Parathyroid adenoma (tissue), 2 donors: ENCODE data around the gene MESP2.

Experiments
- H2AFZ ChIP-seq: fragments of 300-600 bp; sonication (generic); one replicate; pipeline ENCODE4 v1.7.0; 2017; ENCODE audit warnings: antibody characterized with exemption, mild to moderate bottlenecking
- H3K27ac ChIP-seq: fragments of 300-600 bp; sonication (generic); one replicate; pipeline ENCODE4 v1.7.0; 2017
- H3K27me3 ChIP-seq: fragments of 300-600 bp; sonication (generic); one replicate; pipeline ENCODE4 v1.7.0; 2017; ENCODE audit warnings: low read length; ENCODE audit not compliant: control insufficient read depth, insufficient read depth
- H3K36me3 ChIP-seq: fragments of 300-600 bp; sonication (generic); one replicate; pipeline ENCODE4 v1.7.0; 2017; ENCODE audit warnings: low read length; ENCODE audit not compliant: control insufficient read depth, insufficient read depth
- H3K4me1 ChIP-seq: fragments of 300-600 bp; sonication (generic); one replicate; pipeline ENCODE4 v1.7.0; 2017; ENCODE audit warnings: control low read depth
- H3K4me2 ChIP-seq: fragments of 300-600 bp; sonication (generic); one replicate; pipeline ENCODE4 v1.7.0; 2017; ENCODE audit warnings: low read length
- H3K4me3 ChIP-seq: fragments of 300-600 bp; sonication (generic); one replicate; pipeline ENCODE4 v1.7.0; 2017; ENCODE audit warnings: low read depth, low read length
- H3K79me2 ChIP-seq: fragments of 300-600 bp; sonication (generic); one replicate; pipeline ENCODE4 v1.7.0; 2017; ENCODE audit warnings: control low read depth
- H3K9ac ChIP-seq: fragments of 300-600 bp; sonication (generic); one replicate; pipeline ENCODE4 v1.7.0; 2017; ENCODE audit warnings: mild to moderate bottlenecking
- H3K9me3 ChIP-seq: fragments of 300-600 bp; sonication (generic); one replicate; pipeline ENCODE4 v1.7.0; 2017; ENCODE audit warnings: low read length; ENCODE audit not compliant: control insufficient read depth
- TF ChIP-seq, protein P1 (sequence below): fragments of 300-600 bp; sonication (generic); IDR thresholded peaks from one replicate; pipeline ENCODE4 v1.7.0; 2017; ENCODE audit warnings: antibody characterized with exemption, mild to moderate bottlenecking
- donor health status: primary hyperparathyroidism.

The MESP2 gene

DNA sequence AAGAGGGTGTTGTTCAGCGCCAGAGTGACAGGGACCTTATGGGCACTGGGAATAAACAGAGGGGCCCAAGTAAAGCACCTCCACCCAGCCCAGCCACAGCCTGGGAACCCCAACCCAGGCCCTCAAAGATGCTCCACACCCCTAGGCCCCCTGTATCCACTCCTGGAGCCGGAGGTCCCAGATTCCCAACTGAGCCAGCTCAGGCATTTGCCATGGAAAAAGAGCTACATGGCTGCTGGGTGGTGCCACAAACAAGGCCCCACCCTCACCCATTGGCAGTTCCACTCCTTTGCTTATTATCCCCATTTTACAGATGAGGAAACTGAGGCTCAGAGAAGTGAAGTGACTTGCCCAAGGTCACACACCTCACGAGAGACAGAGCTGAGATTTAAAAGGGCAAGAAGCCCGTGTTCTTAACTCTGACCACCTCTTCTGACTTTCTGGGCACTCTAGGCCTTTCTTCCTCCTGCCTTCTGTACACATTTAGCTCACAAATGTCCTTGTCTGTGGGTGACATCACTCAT lies 21.6 kb downstream of the MESP2 start:
- Histone ChIP-seq H3K36me3 (no peaks in the 10 kb centered on the region), H3K9ac (no peak overlapping the region), H3K79me2 (no peaks in the 10 kb centered on the region), H3K4me1 (no peaks in the 10 kb centered on the region), H3K4me2 (no peak overlapping the region), H3K27ac (no peak overlapping the region), H3K27me3 (no peaks in the 10 kb centered on the region), H2AFZ (no peak overlapping the region), H3K4me3 (no peak overlapping the region), H3K9me3 (no peaks in the 10 kb centered on the region)
- TF ChIP-seq, protein P1, sequence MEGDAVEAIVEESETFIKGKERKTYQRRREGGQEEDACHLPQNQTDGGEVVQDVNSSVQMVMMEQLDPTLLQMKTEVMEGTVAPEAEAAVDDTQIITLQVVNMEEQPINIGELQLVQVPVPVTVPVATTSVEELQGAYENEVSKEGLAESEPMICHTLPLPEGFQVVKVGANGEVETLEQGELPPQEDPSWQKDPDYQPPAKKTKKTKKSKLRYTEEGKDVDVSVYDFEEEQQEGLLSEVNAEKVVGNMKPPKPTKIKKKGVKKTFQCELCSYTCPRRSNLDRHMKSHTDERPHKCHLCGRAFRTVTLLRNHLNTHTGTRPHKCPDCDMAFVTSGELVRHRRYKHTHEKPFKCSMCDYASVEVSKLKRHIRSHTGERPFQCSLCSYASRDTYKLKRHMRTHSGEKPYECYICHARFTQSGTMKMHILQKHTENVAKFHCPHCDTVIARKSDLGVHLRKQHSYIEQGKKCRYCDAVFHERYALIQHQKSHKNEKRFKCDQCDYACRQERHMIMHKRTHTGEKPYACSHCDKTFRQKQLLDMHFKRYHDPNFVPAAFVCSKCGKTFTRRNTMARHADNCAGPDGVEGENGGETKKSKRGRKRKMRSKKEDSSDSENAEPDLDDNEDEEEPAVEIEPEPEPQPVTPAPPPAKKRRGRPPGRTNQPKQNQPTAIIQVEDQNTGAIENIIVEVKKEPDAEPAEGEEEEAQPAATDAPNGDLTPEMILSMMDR, result no peak

DNA sequence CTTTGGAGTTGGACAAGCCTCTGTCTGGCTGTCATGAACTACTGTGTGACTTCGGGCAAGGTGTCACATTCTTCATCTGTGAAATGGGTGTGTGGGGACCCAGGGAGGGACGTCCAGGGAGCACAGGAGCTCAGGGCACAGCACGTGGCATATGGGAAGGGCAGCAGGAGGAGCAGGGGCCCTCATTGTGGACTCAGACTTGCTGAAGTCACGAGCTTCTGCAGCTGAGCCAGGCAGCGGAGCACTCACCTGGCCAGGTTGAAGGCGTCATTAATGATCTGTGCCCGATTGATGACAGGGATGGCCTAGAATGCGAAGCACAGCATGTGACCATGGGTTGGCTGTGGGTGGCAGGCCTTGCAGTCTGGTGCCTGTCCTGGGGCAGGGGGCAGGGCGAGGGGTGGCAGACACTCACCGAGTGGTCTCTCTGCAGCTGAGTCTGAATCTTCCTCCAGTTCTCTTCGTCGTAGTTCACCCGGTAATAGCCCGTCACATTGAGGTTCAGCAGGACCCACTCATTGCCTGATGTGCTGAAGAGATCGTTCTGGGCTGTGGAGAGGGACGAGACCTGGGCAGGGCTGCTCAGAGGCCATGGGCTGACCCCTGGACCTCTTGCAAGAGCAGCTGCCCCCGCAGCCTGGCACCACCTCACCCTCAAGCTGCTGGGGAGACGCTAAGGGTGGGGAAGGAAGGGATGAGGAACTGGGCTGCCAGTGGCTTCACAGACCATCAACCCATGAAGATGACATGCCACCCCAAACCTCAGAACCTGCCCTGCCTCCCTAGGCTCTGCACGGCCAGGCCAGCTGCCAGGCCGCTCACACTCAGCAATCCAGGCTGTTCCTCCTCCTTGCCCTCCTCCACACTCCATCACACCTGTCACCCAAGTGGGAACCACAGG lies 23.1 kb downstream of the MESP2 start:
- no peaks in the 10 kb centered on the region for H3K27me3 ChIP-seq
- H3K4me1 ChIP-seq, result no peaks in the 10 kb centered on the region
- H3K79me2 ChIP-seq, result no peaks in the 10 kb centered on the region
- no peak overlapping the region for H3K9ac ChIP-seq
- H3K9me3 ChIP-seq, result no peaks in the 10 kb centered on the region
- no peak overlapping the region for H2AFZ ChIP-seq
- no peak overlapping the region for H3K4me2 ChIP-seq
- TF ChIP-seq, protein P1, result no peak
- H3K36me3 ChIP-seq, result no peaks in the 10 kb centered on the region
- no peak overlapping the region for H3K4me3 ChIP-seq
- no peak overlapping the region for H3K27ac ChIP-seq

DNA sequence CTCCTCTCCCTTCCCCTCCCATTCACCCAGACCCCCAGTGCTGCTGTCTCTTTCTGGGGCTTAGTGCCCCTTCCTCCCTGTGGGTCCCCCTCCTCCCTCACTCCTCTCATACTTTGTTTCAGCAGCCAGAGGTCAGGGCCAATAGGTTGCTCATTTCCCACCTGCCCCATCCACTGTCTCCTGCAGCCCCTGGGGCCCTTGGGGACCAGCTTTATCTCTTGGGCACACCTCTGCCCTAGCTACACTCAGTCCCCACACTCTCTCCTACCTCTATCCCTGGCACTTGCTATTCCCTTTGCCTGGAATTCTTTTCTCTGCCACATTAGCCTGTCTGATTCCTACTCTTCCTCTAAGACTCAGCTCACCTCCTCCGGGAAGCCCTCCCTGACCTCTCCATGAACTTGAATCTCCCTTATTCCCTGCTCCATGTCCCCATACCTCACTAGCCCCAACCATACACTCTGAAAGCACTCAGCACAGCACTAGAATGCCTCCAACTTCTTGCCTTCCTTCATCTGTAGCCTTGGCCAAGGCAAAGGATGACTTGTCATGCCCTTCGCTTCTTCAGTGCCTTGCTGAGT lies 23.9 kb downstream of the MESP2 start:
- Histone ChIP-seq H3K4me2 (no peak overlapping the region), H3K4me1 (no peaks in the 10 kb centered on the region), H3K36me3 (no peaks in the 10 kb centered on the region), H3K9me3 (no peaks in the 10 kb centered on the region), H3K27ac (no peak overlapping the region), H3K27me3 (no peaks in the 10 kb centered on the region), H2AFZ (no peak overlapping the region), H3K9ac (no peak overlapping the region), H3K79me2 (no peaks in the 10 kb centered on the region), H3K4me3 (no peak overlapping the region)
- TF ChIP-seq, protein P1, result no peak

DNA sequence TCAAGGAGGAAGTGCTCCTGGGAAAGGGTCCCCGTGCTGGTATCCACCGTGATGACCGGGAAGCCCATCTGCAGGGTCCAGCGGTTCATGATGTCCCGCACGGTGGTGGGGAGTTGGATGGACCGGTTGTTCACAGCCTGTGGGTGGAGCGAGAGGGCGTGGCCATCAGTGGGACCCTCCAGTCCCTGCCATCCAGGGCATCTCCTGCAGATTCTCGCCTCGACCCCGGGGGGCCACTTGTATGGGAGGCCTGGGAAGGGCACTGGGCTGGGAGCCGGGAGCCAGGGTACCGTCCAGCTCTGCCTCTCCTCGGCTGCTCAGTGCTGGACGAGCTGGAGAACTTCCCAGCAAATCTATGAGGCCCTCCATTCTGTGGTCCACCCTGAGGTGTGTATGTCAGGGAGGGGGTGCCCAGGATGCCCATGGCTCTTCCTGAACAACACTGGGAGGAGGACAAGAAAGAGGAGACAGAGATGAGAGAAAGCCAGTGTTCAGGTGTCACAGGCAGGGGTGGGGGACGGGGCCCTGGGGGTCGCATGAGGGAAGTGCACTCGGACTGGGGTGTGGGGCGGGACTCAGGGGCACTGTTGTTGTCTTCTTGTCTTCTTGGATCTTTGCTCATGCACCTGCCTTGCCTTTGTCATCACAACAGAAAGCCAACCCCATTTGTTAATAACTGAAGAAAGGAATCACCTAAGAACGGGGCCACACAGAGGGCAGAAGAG lies 25.5 kb downstream of the MESP2 start:
- Histone ChIP-seq H2AFZ (no peak overlapping the region), H3K79me2 (no peaks in the 10 kb centered on the region), H3K9ac (no peak overlapping the region), H3K4me2 (no peak overlapping the region), H3K27me3 (no peaks in the 10 kb centered on the region), H3K4me1 (no peaks in the 10 kb centered on the region), H3K27ac (no peak overlapping the region), H3K9me3 (no peaks in the 10 kb centered on the region), H3K4me3 (no peak overlapping the region), H3K36me3 (no peaks in the 10 kb centered on the region)
- TF ChIP-seq, protein P1, result no peak
